ENCODE results near the gene NEK3.
"Not testable (repeated sequence)": the region's sequence is repeated elsewhere in the genome, so short reads cannot be mapped to it uniquely, and the experiment has no call there.

NEK3 gene, protein sequence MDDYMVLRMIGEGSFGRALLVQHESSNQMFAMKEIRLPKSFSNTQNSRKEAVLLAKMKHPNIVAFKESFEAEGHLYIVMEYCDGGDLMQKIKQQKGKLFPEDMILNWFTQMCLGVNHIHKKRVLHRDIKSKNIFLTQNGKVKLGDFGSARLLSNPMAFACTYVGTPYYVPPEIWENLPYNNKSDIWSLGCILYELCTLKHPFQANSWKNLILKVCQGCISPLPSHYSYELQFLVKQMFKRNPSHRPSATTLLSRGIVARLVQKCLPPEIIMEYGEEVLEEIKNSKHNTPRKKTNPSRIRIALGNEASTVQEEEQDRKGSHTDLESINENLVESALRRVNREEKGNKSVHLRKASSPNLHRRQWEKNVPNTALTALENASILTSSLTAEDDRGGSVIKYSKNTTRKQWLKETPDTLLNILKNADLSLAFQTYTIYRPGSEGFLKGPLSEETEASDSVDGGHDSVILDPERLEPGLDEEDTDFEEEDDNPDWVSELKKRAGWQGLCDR

DNA sequence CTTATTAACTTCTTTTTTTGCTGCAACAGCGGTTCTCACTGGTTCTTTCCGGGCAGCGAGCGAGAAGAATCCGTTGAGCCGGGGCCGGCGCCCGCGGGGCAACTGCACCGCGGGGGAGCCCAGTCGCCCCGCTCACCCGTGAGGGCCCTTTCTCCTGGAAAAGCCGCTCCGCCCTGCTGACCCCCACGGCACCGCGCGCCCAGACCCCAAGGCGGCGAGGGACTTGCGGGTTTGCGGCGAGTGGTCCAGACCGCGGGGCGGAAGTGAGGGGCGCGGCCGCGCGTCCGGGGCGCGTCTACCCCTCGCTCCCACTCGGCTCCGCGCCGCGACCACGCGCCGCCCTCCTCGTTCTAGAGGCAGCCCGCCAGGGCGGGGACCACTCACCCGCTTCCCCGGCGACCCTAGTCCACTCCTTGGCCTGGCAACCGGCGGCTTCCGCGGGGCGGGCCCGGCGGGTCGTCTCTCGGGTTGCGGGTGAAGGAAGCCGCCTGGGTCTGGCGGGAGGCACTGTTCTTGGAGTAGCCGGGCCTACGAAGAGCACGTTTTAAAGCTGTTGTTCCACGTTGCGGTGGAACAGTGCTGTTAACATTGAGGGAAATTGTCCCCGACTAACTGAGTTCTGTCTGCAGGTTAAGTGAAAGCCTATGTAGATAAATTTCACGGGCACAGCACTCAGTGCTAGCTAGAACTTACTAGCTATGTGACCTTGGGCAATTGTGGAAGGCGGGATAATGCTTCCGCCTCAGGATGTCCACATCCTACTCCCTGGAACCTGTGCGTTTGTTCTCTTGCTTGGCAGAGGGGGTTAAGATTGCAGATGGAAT lies at the start of gene NEK3:
TSS of gene NEK3 (minus strand) at position 439 of the 824 bp plus-strand sequence. CDS start 3,406 bp downstream, outside the sequence.
- peak; percentile 52 for DNase-seq

DNA sequence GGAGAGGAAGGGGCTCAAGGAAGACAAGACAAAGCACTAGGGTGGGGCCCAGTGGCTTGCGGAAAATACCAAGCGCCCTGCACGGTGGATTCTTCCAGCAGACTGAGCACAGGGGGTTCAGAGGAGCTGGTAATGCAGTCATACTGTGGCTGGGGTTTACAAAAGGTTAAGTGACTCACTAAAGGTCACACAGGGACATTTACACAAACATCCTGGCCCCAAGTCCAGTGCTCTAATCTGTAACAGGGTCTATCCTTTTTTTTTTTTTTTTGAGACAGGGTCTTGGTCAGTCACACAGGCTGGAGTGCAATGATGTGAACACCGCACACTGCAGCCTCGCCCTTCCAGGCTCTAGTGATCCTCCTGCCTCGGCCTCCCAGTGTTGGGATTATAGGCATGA lies 49.0 kb upstream of the NEK3 start:
- DNase-seq = not testable (repeated sequence)

DNA sequence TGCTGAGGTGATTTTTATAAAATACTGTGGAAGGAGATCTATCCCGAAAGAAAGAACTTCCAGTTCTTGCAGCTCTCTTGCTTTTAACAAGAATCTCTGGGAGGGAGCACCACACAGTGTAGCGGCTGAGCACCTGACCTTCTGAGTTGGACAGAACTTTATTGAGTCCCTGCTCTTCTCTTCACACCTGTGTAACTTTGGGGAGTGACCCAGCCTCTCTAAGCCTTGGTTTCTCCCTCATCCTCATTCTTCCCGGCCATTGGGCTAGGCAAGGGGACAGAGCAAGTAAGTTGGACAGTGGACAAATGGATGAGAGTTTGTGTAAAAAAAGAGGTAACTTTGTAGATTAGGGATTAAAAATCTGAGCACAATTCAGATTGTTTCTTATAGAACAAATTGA lies 48.5 kb upstream of the NEK3 start:
- DNase-seq = not testable (repeated sequence)

DNA sequence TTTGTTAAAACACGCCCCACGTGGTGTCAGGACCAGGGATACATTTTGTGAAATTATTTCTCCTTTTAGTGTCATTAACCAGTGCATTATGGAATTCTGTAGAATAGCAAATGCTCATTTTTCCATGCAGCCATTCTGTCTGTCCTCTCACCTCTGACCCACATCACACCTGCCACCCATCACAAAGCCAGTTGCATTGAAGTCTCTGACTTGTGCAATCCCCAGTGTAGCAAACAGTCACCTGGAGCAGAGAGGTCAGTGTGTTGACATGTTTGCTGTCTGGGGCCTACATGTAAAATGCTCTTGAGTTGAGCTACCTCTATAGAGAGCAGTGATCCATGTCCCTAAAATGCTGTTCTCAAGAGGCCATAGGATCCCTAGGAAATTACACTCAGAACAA lies 47.9 kb upstream of the NEK3 start:
- DNase-seq = not testable (repeated sequence)

DNA sequence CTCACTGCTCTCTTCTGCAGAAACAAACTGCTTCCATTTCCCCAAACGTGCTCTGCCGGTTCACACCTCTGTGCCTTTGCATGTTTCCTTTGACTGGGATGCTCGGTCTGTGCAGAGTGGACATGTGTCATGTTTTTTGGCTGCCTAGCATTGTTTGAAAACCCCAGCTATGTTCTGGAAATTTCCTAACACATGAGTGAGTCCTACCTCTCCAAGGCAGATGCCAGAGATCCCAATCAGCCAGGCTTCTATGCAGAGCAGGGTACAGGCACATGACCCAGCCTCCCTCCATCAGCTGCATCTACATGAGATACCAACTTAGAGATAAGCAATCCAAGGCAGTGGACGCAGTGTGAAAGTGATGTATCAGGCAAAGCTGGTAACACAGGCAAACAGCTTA lies 45.1 kb upstream of the NEK3 start:
- not testable (repeated sequence) for DNase-seq

DNA sequence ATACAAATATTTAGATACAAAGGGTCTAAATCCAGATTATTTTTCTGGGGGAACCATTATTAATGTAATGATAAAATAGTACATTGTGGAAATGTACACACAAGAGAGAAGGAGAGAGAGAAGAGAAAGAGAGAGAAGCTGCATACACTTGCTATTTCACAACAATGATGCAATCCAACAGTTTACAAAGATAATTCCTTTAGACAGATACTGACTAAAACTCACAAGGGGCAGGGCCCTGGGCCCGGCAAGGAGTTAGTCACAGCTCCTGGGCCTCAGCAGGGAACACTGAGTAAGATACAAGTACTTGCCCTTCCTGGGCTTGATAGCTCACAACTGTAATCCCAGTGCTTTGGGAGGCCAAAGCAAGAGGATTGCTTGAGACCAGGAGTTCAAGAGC lies 44.5 kb upstream of the NEK3 start:
- DNase-seq = not testable (repeated sequence)

DNA sequence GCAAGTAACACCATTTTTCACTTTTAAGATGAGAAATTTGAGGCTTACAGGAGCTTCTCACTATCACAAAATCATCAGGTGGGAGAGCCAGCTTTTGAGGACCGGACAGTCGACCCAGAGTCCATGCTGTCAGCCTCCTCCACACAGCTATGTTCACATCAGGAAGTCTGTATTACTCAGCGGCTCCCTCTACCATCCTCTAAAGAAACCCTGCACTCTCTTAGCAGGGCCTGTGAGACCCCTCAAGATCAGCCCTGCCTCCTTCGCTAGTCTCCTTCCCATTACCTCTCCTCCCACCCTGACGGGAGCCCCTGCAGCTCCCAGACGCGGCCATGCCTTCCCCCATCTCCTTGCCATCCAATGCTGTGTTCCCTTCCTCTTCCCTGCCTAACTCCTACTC lies 43.1 kb upstream of the NEK3 start:
- not testable (repeated sequence) for DNase-seq

DNA sequence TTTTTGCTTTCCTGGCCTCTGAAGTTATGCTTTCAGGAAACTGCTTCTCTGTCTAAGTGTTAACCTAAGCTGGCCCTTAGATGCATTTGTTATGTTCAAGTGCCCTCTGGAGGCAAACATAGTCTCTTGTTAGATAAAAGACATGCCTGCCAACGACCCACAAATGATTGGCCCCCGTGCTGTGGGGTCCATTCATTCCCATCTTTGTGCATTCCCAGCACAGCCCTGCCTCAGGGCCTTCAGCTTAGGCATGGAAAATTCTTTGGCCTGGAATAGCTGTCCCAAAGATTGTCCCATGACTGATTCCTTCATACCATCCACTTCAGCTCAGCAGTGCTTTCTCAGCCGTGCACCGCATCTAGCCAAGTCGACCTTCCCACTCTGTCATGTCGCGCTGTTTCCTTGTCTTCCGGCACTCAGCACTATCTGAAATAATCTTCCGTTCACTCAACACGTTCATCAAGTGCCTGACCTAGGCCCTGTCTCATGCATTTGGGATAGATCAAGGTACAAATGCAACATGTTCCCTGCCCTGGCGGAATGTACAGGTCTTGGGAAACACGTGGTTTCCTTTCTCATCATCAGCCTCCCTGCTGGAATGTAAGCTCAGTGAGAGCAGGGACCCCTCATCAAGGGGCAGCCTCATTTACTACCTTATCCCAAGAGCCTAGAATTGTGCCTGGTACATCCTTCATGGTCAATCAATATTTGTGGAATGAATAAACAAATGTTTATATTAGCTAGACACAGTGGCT lies 42.2 kb upstream of the NEK3 start:
- DNase-seq = peak; percentile 68

DNA sequence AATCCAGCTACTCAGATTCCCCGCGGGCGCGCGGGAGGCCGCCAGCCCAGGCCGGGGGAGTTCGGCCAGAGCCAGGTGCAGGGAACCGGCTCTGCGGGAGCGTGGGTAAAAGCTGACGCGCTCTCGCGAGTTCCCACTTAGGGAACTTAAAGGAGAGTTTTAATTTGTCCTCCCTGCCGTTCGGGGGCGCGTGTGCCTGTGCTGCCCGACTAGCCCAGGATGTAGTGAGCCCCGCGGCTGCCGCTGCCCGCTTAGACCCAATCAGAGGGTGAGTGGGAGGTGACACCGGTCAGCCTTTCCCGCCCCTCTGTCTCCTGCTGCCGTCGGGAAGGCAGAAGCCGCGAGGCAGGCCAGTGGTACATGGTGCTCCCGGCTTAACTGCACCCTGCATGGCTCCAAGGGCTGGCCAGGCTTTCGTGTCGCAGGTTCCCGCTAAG lies 36.0 kb upstream of the NEK3 start:
- DNase-seq = peak; percentile 72

DNA sequence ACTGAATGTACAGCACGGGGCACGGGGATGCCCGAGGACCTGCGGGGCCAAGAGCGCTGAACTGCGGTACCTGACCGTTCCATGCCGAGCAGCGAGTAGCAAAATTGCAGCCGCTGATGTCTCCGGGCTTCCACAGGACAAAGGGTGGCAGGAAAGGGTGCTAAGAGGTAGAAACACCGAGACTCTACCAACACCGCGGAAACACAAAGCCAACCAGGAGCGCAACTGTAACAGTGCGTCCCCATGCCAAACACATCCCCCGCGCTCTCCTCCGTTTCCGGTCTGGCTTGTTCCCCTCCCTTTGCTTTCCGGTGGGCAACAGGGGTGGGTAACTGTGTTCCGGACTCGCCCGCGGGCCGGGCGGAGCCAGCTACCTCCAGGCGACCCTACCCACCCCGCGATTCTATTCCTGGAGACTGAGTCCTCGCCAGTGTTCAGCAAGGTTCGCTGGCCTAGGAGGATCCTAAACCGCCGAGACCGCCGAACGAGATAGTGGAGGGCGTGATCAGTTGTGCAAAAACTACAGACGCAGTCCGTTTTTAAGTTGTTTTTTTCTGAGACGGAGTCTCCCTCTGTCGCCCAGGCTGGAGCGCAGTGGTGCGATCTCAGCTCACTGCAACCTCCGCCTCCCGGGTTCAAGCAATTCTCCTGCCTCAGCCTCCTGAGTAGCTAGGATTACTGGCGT lies 34.9 kb upstream of the NEK3 start:
- peak; percentile 92 for DNase-seq

DNA sequence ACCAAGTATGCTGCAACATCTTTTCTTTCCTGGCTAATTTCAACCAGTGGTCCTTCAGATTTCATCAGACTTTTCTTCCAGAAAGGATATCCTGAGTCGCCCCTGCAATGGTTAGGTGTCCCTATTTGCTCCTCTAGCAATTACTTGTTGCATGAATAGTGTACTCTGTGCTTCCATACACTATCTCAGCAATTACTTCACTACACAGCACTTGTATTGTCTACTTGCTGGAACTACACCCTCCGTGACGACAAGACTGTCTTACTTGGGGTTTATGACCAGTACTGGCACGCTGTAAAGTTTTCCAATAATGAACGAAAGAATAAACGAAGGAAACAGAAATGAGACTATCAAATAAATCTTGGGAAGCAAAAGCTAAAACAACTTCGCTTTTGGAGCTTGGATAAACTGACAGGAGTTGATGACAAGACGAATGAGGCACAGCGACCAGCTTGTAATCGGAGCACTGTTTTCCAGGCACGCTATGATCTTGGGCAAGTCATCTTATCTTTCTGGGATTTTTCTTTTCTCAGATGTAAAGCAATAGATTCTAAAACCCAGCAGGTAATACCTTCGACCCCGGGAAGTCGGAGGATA lies 34.3 kb upstream of the NEK3 start:
- DNase-seq = peak; percentile 34

DNA sequence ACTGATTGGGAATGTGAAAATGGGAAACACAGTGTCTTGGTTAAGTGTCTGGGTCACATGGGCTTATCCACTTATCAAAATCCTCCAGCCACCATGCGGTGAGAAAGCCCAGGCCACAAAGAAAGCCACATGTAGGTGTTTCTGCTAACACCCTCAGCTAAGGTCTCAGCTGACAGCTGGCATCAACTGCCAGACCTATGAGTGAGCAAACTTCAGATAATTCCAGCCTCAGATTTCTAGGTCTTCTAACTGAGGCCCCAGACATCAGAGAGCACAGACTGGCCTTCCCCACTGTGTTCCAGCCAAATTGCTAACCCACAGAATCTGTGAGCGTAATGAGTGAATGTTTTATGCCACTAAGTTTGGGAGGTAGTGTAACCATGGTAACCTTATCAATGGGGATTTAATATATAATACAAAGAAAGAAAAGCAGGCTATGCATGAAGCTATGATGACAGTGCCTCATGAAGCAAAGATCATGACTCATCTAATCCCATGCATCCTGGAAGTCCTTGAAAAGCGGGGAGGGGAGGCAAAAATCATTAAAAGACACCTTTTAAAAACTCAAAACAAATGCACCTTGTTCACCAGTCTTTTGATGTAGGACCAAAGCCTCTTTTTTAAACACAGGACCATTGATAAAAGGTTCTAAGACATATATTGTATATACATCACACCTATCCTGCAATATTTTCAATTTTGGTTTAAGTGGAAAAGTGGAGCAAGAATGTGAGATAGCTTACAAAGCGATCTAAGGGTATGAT lies 28.2 kb upstream of the NEK3 start:
- peak; percentile 12 for DNase-seq

DNA sequence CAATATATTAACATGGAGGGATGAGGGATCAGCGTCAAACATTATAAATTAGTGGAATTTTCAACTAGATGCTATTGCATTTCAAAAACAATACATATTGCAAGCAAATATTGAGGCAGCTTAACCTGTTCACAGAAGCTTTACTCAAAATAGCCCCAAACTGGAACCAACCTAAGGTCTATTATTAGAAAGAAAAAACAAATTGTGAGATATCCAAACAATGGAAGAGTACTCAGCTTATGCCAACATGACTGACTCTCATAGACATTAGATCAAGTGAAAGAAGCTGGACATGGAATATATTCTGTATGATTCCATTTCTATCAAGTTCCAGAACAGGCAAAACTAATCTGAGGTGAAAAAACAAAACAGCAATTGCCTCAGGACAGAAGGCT lies 27.6 kb upstream of the NEK3 start:
- no peak for DNase-seq

DNA sequence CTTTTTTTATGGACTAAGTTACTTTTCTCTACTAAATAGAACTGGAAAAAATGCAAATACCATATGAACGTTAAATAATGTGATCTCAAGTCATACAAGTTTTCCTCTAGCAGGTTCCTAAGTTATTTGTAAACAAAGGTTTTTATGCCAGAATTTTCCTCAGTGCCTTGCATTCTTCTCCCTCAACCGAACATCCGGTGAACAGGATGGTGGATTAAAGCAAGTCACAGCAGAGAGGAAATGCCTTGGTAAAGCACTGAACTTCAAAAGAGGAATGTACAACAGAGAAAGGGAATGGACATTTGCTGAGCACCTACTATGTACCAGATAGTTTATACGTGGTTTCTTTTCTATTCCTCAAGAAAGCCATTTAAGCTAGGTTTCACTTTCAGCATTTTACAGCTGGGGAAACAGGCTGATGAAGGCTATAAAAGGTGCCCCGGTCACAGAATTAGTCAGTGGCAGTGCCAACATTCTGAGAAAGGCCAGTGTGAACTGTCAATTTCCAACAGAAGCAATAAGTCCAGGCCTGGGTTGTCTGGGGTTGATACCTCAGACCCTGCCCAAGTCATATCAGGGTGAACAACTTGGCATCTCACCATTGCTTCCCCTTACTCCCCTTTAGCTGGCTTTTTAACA lies 22.0 kb upstream of the NEK3 start:
- DNase-seq = not testable (repeated sequence)

DNA sequence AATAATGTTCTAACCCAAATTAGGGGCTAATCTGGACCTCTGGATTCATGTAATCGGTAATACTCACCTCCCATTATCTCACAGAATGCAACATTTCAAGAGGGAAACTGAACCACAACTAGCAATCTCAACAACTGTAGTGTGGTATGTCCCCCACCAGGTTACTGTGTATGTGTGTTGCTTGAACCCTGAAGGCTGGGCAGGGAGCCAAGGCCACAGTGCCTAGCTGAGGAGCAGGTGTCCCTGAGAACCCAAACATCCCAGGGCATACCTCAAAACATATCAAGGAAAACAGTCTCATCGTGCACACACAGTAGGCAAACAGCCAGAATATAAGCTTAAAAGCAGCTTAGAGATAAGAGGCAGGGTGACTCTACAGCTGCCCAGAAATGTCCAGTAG lies 20.5 kb upstream of the NEK3 start:
- DNase-seq = no peak

DNA sequence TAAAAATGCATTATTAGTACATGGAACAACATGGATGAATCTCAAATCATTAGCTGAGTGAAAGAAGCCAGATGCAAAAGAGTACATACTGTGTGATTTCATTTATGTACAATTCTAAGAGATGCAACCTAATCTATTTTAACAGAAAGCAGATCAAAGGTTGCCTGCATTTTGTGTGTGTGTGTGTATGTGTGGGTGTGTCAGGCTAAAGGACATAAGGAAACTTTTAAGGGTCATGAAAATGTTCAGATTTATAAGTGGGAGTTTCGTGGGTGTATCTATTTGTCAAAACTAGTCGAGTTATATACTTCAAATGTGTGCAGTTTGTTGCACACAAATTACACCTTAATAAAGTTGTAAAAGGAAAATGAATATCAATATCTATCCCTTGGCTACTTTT lies 17.9 kb upstream of the NEK3 start:
- DNase-seq = no peak

DNA sequence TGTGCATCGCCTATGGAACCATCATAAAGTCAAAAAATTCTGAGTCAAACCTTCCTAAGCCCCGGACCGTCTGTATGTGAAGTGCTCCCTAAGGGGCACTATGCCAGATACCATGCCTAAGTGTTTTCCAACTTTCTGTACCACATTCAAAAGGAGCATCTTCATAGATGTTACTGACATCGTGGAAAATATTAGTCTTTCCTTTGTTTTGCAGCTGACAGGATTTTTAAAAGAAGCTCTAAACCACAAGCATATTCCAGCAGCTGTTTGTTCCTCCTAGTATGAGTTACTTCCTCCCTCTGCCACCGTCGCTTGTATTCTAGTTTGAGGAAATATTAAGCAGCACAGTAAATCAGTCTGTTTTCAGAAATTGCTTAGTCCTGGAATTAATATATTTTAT lies 14.6 kb upstream of the NEK3 start:
- not testable (repeated sequence) for DNase-seq

DNA sequence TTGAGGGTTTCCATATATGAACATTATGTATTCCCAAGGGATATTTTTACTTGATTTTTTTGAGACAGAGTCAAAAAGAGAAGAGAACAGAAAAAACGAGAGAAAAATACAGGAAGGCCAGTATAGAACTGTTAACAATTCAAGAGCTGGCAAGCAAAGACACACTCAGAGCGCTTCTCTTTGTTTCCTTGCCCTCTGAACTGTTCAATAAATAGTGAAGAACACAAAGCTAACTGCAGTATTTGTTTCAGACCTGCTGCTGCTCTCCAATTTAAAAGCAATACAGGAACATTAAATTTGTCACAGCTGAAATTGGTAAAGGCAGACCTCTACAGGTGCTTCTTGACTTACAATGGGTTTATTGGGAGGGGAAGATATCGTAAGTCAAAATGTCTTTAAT lies 14.0 kb upstream of the NEK3 start:
- no peak for DNase-seq

DNA sequence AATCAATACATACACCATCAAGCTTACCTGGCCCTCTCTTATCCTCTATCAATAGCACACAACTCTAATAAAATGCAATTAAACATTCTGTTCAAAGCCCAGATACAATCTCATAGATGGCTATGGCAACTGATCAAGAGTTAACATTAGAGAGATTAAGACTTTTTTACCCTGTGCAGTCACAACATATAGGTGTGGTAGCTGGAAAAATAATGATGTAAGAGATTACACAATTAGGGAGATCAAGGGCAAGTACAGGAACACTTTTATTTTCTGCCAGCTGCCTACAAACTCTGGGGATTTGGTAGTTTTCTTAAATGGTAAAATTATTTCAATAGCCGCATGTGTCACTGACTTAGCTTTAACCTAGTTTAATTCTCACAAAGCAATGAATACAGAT lies 12.3 kb upstream of the NEK3 start:
- DNase-seq = not testable (repeated sequence)

DNA sequence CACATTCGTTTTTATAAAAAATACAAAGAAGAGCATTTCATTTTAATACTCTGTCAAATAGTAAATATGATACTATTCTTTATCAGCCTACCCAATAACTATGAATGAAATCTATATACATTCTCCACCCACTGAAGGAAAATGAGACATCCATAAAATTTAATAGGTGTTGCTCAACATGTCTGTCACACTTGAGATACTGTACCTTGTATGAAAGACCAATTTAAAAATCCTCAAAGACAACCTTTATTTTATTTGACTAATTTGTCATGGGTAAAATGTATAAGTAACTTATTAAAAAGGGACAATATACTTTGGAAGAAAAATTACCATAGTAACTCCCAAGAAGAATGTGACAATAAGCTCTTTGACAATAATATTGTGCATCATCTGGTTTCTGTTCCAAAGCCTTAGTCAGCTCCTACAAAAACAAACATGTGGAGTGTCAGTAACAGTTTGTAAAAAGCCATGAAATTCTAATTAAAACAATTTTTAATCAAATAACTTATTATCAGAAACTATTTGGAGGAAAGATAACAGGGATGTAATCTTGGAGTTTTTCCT lies 11.5 kb upstream of the NEK3 start:
- DNase-seq = not testable (repeated sequence)
